ENCODE data around the gene BTBD9.

The BTBD9 gene

GRCh38 chr6:38567436-38567835, 72.3 kb downstream of the BTBD9 start:
- Histone ChIP-seq H3K36me3 (ENCODE audit: control insufficient read depth, low read length) (no peaks in the 10 kb centered on the region), H3K27me3 (ENCODE audit: control insufficient read depth, low read length) (no peaks in the 10 kb centered on the region), H3K27ac (ENCODE audit: low read depth, low read length) (no peak overlapping the region), H4K20me1 (ENCODE audit: control insufficient read depth, insufficient read depth, low read depth, low read length) (no peaks in the 10 kb centered on the region), H3K4me3 (ENCODE audit: low read length) (no peak overlapping the region), H3K4me2 (ENCODE audit: low read length) (no peak overlapping the region), H3K4me1 (ENCODE audit: control insufficient read depth, low read length) (peaks cover 7% of the 10 kb centered on the region), H3K9me2 (replicated peaks; ENCODE audit: control insufficient read depth, low read length) (no peaks in the 10 kb centered on the region), H3F3A (ENCODE audit: control insufficient read depth, insufficient read depth) (no peaks in the 10 kb centered on the region), H3K79me2 (ENCODE audit: control insufficient read depth, low read length) (no peaks in the 10 kb centered on the region), H3K9me3 (ENCODE audit: control insufficient read depth, insufficient read depth, low read length) (no peaks in the 10 kb centered on the region)
- TF ChIP-seq EZH2phosphoT487 (IDR thresholded peaks at IDR 0.05; ENCODE audit: borderline replicate concordance, low read length): no peak
- no peak for TF ChIP-seq CTCF (IDR thresholded peaks at IDR 0.05; ENCODE audit: low read depth, low read length, poor library complexity, severe bottlenecking)

DNA sequence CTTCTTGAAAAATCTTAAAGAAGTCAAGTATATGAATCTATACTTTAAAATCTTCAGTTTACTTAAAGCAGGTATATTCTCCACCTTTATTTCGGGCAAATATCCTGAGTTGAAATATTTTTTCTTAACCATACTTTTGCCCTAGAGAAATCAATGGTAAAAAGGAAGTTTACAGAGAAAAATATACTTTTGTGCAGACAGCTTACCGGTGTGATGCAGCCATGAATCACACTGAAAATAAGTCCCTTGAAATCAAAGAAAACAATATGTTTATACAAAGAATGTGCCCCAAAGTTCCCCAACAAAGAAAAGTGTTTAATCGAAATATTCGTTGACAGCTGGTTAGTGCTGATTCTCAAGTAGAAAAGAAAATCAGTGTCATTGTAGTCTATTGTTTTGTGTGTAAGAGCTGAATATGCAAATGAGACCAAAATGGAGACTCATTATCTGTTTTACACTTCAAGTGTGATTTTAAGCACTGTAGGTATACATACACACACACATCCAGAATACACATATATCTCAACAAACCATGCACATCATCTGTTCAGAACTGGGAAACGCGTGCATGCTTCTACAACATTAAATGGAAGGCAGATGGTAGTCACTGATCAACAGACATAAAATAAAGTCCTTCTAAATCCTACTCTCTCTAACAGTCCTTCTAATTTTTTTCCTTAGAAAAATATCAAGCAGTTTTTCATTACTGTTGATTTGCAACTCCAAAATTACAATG, 73.3 kb downstream of the BTBD9 start:
- TF ChIP-seq EZH2phosphoT487 (IDR thresholded peaks at IDR 0.05; ENCODE audit: borderline replicate concordance, low read length) (no peak), CTCF (IDR thresholded peaks at IDR 0.05; ENCODE audit: low read depth, low read length, poor library complexity, severe bottlenecking) (no peak)
- Histone ChIP-seq H4K20me1 (ENCODE audit: control insufficient read depth, insufficient read depth, low read depth, low read length) (no peaks in the 10 kb centered on the region), H3F3A (ENCODE audit: control insufficient read depth, insufficient read depth) (no peaks in the 10 kb centered on the region), H3K4me1 (ENCODE audit: control insufficient read depth, low read length) (no peaks in the 10 kb centered on the region), H3K9me2 (replicated peaks; ENCODE audit: control insufficient read depth, low read length) (no peaks in the 10 kb centered on the region), H3K27me3 (ENCODE audit: control insufficient read depth, low read length) (no peaks in the 10 kb centered on the region), H3K4me2 (ENCODE audit: low read length) (no peak overlapping the region), H3K27ac (ENCODE audit: low read depth, low read length) (no peak overlapping the region), H3K36me3 (ENCODE audit: control insufficient read depth, low read length) (no peaks in the 10 kb centered on the region), H3K79me2 (ENCODE audit: control insufficient read depth, low read length) (no peaks in the 10 kb centered on the region), H3K9me3 (ENCODE audit: control insufficient read depth, insufficient read depth, low read length) (no peaks in the 10 kb centered on the region), H3K4me3 (ENCODE audit: low read length) (no peak overlapping the region)

- H3K9me3 ChIP-seq (ENCODE audit: control insufficient read depth, insufficient read depth, low read length): no peaks in the 10 kb centered on the region
- no peaks in the 10 kb centered on the region for H3K27me3 ChIP-seq (ENCODE audit: control insufficient read depth, low read length)
- no peaks in the 10 kb centered on the region for H3K9me2 ChIP-seq (replicated peaks; ENCODE audit: control insufficient read depth, low read length)
- no peak overlapping the region for H3K4me3 ChIP-seq (ENCODE audit: low read length)
- no peaks in the 10 kb centered on the region for H3K79me2 ChIP-seq (ENCODE audit: control insufficient read depth, low read length)
- H3K27ac ChIP-seq (ENCODE audit: low read depth, low read length): no peak overlapping the region
- H3K4me1 ChIP-seq (ENCODE audit: control insufficient read depth, low read length): no peaks in the 10 kb centered on the region
- no peaks in the 10 kb centered on the region for H4K20me1 ChIP-seq (ENCODE audit: control insufficient read depth, insufficient read depth, low read depth, low read length)
- no peaks in the 10 kb centered on the region for H3K36me3 ChIP-seq (ENCODE audit: control insufficient read depth, low read length)
- no peaks in the 10 kb centered on the region for H3F3A ChIP-seq (ENCODE audit: control insufficient read depth, insufficient read depth)
- H3K4me2 ChIP-seq (ENCODE audit: low read length): no peak overlapping the region
- TF ChIP-seq CTCF (IDR thresholded peaks at IDR 0.05; ENCODE audit: low read depth, low read length, poor library complexity, severe bottlenecking) (no peak), EZH2phosphoT487 (IDR thresholded peaks at IDR 0.05; ENCODE audit: borderline replicate concordance, low read length) (no peak)
Measured at GRCh38 chr6:38564301-38564700, 75.4 kb downstream of the BTBD9 start.

Data from DOHH2 (cell line).